ENCODE data around the gene RAB40A.

RAB40A gene

GRCh38 chrX:103524747-103525146 lies 5.5 kb upstream of the RAB40A start (continued):
- TF ChIP-seq, protein P1, sequence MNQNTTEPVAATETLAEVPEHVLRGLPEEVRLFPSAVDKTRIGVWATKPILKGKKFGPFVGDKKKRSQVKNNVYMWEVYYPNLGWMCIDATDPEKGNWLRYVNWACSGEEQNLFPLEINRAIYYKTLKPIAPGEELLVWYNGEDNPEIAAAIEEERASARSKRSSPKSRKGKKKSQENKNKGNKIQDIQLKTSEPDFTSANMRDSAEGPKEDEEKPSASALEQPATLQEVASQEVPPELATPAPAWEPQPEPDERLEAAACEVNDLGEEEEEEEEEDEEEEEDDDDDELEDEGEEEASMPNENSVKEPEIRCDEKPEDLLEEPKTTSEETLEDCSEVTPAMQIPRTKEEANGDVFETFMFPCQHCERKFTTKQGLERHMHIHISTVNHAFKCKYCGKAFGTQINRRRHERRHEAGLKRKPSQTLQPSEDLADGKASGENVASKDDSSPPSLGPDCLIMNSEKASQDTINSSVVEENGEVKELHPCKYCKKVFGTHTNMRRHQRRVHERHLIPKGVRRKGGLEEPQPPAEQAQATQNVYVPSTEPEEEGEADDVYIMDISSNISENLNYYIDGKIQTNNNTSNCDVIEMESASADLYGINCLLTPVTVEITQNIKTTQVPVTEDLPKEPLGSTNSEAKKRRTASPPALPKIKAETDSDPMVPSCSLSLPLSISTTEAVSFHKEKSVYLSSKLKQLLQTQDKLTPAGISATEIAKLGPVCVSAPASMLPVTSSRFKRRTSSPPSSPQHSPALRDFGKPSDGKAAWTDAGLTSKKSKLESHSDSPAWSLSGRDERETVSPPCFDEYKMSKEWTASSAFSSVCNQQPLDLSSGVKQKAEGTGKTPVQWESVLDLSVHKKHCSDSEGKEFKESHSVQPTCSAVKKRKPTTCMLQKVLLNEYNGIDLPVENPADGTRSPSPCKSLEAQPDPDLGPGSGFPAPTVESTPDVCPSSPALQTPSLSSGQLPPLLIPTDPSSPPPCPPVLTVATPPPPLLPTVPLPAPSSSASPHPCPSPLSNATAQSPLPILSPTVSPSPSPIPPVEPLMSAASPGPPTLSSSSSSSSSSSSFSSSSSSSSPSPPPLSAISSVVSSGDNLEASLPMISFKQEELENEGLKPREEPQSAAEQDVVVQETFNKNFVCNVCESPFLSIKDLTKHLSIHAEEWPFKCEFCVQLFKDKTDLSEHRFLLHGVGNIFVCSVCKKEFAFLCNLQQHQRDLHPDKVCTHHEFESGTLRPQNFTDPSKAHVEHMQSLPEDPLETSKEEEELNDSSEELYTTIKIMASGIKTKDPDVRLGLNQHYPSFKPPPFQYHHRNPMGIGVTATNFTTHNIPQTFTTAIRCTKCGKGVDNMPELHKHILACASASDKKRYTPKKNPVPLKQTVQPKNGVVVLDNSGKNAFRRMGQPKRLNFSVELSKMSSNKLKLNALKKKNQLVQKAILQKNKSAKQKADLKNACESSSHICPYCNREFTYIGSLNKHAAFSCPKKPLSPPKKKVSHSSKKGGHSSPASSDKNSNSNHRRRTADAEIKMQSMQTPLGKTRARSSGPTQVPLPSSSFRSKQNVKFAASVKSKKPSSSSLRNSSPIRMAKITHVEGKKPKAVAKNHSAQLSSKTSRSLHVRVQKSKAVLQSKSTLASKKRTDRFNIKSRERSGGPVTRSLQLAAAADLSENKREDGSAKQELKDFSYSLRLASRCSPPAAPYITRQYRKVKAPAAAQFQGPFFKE (tag by site-specific recombination; IDR thresholded peaks at IDR 0.05; ENCODE audit: borderline replicate concordance) = no peak
- TF ChIP-seq ZNF433 (tag by site-specific recombination; IDR thresholded peaks at IDR 0.05; ENCODE audit: low read depth) (peak; percentile 82), INSM2 (tag by site-specific recombination; IDR thresholded peaks at IDR 0.05) (no peak), ZNF510 (tag by site-specific recombination; IDR thresholded peaks at IDR 0.05; ENCODE audit: insufficient replicate concordance) (peak; percentile 82), ZNF221 (tag by site-specific recombination; IDR thresholded peaks at IDR 0.05; ENCODE audit: borderline replicate concordance) (no peak), ZNF223 (tag by site-specific recombination; IDR thresholded peaks at IDR 0.05) (no peak), ZNF280C (tag by site-specific recombination; IDR thresholded peaks at IDR 0.05) (no peak), KLF7 (tag by site-specific recombination; IDR thresholded peaks at IDR 0.05; ENCODE audit: borderline replicate concordance) (peak; percentile 29; the same call in 1 of the 2 replicates), ZFP41 (tag by site-specific recombination; IDR thresholded peaks at IDR 0.05; ENCODE audit: borderline replicate concordance) (no peak), PBX3 (CRISPR knock-in tag; IDR thresholded peaks at IDR 0.05) (no peak), ZNF362 (tag by site-specific recombination; IDR thresholded peaks at IDR 0.05) (no peak)
- TF ChIP-seq, protein P2, sequence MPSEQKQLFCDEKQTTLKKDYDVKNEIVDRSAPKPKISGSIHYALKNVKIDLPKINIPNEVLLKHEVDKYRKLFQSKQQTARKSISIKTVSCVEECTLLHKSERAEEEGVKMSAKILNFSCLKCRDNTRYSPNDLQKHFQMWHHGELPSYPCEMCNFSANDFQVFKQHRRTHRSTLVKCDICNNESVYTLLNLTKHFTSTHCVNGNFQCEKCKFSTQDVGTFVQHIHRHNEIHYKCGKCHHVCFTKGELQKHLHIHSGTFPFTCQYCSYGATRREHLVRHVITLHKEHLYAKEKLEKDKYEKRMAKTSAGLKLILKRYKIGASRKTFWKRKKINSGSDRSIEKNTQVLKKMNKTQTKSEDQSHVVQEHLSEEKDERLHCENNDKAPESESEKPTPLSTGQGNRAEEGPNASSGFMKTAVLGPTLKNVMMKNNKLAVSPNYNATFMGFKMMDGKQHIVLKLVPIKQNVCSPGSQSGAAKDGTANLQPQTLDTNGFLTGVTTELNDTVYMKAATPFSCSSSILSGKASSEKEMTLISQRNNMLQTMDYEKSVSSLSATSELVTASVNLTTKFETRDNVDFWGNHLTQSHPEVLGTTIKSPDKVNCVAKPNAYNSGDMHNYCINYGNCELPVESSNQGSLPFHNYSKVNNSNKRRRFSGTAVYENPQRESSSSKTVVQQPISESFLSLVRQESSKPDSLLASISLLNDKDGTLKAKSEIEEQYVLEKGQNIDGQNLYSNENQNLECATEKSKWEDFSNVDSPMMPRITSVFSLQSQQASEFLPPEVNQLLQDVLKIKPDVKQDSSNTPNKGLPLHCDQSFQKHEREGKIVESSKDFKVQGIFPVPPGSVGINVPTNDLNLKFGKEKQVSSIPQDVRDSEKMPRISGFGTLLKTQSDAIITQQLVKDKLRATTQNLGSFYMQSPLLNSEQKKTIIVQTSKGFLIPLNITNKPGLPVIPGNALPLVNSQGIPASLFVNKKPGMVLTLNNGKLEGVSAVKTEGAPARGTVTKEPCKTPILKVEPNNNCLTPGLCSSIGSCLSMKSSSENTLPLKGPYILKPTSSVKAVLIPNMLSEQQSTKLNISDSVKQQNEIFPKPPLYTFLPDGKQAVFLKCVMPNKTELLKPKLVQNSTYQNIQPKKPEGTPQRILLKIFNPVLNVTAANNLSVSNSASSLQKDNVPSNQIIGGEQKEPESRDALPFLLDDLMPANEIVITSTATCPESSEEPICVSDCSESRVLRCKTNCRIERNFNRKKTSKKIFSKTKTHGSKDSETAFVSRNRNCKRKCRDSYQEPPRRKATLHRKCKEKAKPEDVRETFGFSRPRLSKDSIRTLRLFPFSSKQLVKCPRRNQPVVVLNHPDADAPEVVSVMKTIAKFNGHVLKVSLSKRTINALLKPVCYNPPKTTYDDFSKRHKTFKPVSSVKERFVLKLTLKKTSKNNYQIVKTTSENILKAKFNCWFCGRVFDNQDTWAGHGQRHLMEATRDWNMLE (tag by site-specific recombination; conservative IDR thresholded peaks at IDR 0.05; ENCODE audit: low read depth) = peak; percentile 83
- TF ChIP-seq, protein P3, sequence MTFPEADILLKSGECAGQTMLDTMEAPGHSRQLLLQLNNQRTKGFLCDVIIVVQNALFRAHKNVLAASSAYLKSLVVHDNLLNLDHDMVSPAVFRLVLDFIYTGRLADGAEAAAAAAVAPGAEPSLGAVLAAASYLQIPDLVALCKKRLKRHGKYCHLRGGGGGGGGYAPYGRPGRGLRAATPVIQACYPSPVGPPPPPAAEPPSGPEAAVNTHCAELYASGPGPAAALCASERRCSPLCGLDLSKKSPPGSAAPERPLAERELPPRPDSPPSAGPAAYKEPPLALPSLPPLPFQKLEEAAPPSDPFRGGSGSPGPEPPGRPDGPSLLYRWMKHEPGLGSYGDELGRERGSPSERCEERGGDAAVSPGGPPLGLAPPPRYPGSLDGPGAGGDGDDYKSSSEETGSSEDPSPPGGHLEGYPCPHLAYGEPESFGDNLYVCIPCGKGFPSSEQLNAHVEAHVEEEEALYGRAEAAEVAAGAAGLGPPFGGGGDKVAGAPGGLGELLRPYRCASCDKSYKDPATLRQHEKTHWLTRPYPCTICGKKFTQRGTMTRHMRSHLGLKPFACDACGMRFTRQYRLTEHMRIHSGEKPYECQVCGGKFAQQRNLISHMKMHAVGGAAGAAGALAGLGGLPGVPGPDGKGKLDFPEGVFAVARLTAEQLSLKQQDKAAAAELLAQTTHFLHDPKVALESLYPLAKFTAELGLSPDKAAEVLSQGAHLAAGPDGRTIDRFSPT (tag by site-specific recombination; IDR thresholded peaks at IDR 0.05) = no peak
- TF ChIP-seq, protein P4, sequence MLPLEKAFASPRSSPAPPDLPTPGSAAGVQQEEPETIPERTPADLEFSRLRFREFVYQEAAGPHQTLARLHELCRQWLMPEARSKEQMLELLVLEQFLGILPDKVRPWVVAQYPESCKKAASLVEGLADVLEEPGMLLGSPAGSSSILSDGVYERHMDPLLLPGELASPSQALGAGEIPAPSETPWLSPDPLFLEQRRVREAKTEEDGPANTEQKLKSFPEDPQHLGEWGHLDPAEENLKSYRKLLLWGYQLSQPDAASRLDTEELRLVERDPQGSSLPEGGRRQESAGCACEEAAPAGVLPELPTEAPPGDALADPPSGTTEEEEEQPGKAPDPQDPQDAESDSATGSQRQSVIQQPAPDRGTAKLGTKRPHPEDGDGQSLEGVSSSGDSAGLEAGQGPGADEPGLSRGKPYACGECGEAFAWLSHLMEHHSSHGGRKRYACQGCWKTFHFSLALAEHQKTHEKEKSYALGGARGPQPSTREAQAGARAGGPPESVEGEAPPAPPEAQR (tag by site-specific recombination; IDR thresholded peaks at IDR 0.05) = no peak
- TF ChIP-seq, protein P5, sequence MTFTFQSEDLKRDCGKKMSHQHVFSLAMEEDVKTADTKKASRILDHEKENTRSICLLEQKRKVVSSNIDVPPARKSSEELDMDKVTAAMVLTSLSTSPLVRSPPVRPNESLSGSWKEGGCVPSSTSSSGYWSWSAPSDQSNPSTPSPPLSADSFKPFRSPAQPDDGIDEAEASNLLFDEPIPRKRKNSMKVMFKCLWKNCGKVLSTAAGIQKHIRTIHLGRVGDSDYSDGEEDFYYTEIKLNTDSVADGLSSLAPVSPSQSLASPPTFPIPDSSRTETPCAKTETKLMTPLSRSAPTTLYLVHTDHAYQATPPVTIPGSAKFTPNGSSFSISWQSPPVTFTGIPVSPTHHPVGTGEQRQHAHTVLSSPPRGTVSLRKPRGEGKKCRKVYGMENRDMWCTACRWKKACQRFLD (tag by site-specific recombination; IDR thresholded peaks at IDR 0.05) = no peak
